ENCODE measurements around the gene SIRT3.
"Not testable (repeated sequence)": the region's sequence is repeated elsewhere in the genome, so short reads cannot be mapped to it uniquely, and the experiment has no call there.

Gene SIRT3

GRCh38 chr11:200224-201003 is 35.7 kb downstream of the SIRT3 start:
- Histone ChIP-seq H3K4me1 (ENCODE audit: control insufficient read depth, insufficient read depth, low read length, unreplicated experiment) (peaks cover 3% of the 10 kb centered on the region), H3K27ac (ENCODE audit: low read depth, low read length) (no peak overlapping the region), H3K79me2 (ENCODE audit: control insufficient read depth, insufficient read depth, low read length, unreplicated experiment) (peaks cover 7% of the 10 kb centered on the region), H3K27me3 (ENCODE audit: insufficient read depth, low read length) (no peaks in the 10 kb centered on the region), H3K36me3 (ENCODE audit: insufficient read depth, low read length) (peaks cover 5% of the 10 kb centered on the region; the same call in 1 of the 2 replicates), H3K4me3 (ENCODE audit: low read depth, low read length) (no peak overlapping the region), H2AFZ (ENCODE audit: low read length, unreplicated experiment) (no peak overlapping the region)

DNA sequence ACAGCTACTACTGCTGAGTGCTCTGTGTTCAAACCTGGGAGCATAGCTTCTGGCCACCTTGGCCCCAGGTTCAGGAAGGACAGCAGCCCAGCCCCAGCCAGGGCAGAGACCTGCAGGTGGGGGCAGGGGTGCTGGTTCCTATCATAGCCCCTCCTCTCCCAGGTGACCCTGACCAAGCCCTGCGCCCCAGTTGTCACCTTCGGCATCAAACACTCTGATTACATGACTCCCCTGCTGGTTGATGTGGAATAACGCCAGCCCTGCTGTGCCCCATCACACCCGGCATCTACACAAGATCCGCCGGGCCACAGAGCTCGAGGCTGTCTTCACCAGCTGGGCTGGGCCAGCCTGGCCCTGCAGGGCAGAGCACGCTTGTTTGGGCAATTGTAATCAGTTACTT is 36.4 kb downstream of the SIRT3 start:
- Histone ChIP-seq H3K36me3 (ENCODE audit: insufficient read depth, low read length) (no peaks in the 10 kb centered on the region; the same call in 1 of the 2 replicates), H3K4me3 (ENCODE audit: low read depth, low read length) (no peak overlapping the region), H3K4me1 (ENCODE audit: control insufficient read depth, insufficient read depth, low read length, unreplicated experiment) (no peaks in the 10 kb centered on the region), H3K27ac (ENCODE audit: low read depth, low read length) (no peak overlapping the region), H2AFZ (ENCODE audit: low read length, unreplicated experiment) (no peak overlapping the region), H3K79me2 (ENCODE audit: control insufficient read depth, insufficient read depth, low read length, unreplicated experiment) (peaks cover under 1% of the 10 kb centered on the region), H3K27me3 (ENCODE audit: insufficient read depth, low read length) (no peaks in the 10 kb centered on the region)

DNA sequence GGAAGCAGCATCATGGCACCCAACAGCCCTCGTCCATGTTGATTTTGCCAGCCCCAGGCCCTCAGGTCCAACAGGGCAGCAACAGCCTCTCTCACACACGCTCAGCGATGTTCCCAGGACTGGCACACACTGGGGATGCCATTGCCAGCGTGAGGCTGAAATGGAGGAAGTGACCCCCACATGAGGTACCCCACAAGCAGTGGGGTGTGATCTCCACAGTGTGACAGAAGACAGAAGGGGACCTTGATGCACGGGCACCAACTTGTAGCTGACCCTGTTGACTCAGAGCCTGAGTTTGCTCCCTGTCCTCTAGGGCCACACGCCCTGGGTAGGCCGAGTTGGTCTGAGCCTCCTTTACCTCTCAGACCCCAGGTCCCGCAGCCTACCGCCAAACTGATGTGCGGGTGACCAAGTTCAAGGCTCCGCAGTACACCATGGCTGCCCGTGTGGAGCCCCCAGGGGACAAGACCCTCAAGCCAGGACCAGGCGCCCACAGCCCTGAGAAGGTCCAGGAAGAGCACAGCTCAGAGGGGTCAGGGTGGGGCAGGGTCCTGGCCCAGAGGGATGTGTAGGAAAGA is 37.0 kb downstream of the SIRT3 start:
- no peak overlapping the region for H2AFZ ChIP-seq (ENCODE audit: low read length, unreplicated experiment)
- H3K4me1 ChIP-seq (ENCODE audit: control insufficient read depth, insufficient read depth, low read length, unreplicated experiment): no peaks in the 10 kb centered on the region
- no peaks in the 10 kb centered on the region for H3K27me3 ChIP-seq (ENCODE audit: insufficient read depth, low read length)
- H3K79me2 ChIP-seq (ENCODE audit: control insufficient read depth, insufficient read depth, low read length, unreplicated experiment): no peaks in the 10 kb centered on the region
- H3K4me3 ChIP-seq (ENCODE audit: low read depth, low read length): no peak overlapping the region
- no peak overlapping the region for H3K27ac ChIP-seq (ENCODE audit: low read depth, low read length)
- H3K36me3 ChIP-seq (ENCODE audit: insufficient read depth, low read length): no peaks in the 10 kb centered on the region

GRCh38 chr11:198236-198806 is 37.8 kb downstream of the SIRT3 start:
- Histone ChIP-seq H3K4me1 (ENCODE audit: control insufficient read depth, insufficient read depth, low read length, unreplicated experiment) (no peaks in the 10 kb centered on the region), H3K27me3 (ENCODE audit: insufficient read depth, low read length) (no peaks in the 10 kb centered on the region), H3K79me2 (ENCODE audit: control insufficient read depth, insufficient read depth, low read length, unreplicated experiment) (no peaks in the 10 kb centered on the region), H3K4me3 (ENCODE audit: low read depth, low read length) (no peak overlapping the region), H3K27ac (ENCODE audit: low read depth, low read length) (no peak overlapping the region), H3K36me3 (ENCODE audit: insufficient read depth, low read length) (no peaks in the 10 kb centered on the region), H2AFZ (ENCODE audit: low read length, unreplicated experiment) (no peak overlapping the region)

DNA sequence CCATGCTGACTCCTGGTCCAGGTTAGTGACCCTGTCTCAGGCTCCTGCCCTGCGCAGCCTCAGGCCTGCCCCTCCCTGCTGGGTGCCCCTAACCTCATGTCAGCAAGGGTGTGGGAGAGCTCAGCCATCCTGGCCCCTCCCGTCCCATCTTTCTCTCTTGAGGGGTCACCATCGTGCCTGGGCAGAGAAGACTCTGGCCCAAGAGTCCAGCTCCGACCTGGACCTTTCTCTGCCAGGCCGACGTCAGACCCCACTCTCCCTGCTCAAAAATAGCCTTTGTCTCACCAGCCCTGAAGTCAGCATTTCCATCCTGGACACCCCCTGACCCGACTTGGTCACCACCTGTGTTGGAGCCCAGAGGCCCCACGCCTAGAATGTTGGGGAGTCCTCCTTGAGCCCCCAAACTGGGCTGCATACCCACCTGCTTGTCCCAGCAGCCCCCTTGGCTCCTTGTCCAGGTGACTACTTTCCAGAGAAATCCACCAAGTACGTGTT is 38.4 kb downstream of the SIRT3 start:
- Histone ChIP-seq H3K79me2 (ENCODE audit: control insufficient read depth, insufficient read depth, low read length, unreplicated experiment) (no peaks in the 10 kb centered on the region), H2AFZ (ENCODE audit: low read length, unreplicated experiment) (no peak overlapping the region), H3K4me3 (ENCODE audit: low read depth, low read length) (no peak overlapping the region), H3K27me3 (ENCODE audit: insufficient read depth, low read length) (no peaks in the 10 kb centered on the region), H3K36me3 (ENCODE audit: insufficient read depth, low read length) (no peaks in the 10 kb centered on the region), H3K27ac (ENCODE audit: low read depth, low read length) (no peak overlapping the region), H3K4me1 (ENCODE audit: control insufficient read depth, insufficient read depth, low read length, unreplicated experiment) (no peaks in the 10 kb centered on the region)

- no peaks in the 10 kb centered on the region for H3K27me3 ChIP-seq (ENCODE audit: insufficient read depth, low read length)
- H3K4me1 ChIP-seq (ENCODE audit: control insufficient read depth, insufficient read depth, low read length, unreplicated experiment): no peaks in the 10 kb centered on the region
- no peaks in the 10 kb centered on the region for H3K36me3 ChIP-seq (ENCODE audit: insufficient read depth, low read length)
- no peak overlapping the region for H2AFZ ChIP-seq (ENCODE audit: low read length, unreplicated experiment)
- H3K27ac ChIP-seq (ENCODE audit: low read depth, low read length): no peak overlapping the region
- H3K79me2 ChIP-seq (ENCODE audit: control insufficient read depth, insufficient read depth, low read length, unreplicated experiment): no peaks in the 10 kb centered on the region
- H3K4me3 ChIP-seq (ENCODE audit: low read depth, low read length): no peak overlapping the region
Measured at GRCh38 chr11:196786-197731, 39.1 kb downstream of the SIRT3 start.

GRCh38 chr11:193481-193880 is 42.7 kb downstream of the SIRT3 start:
- not testable (repeated sequence) for H3K27me3 ChIP-seq (ENCODE audit: insufficient read depth, low read length); H3K4me1 ChIP-seq (ENCODE audit: control insufficient read depth, insufficient read depth, low read length, unreplicated experiment); H3K79me2 ChIP-seq (ENCODE audit: control insufficient read depth, insufficient read depth, low read length, unreplicated experiment); H3K27ac ChIP-seq (ENCODE audit: low read depth, low read length); H2AFZ ChIP-seq (ENCODE audit: low read length, unreplicated experiment); H3K4me3 ChIP-seq (ENCODE audit: low read depth, low read length); H3K36me3 ChIP-seq (ENCODE audit: insufficient read depth, low read length)

DNA sequence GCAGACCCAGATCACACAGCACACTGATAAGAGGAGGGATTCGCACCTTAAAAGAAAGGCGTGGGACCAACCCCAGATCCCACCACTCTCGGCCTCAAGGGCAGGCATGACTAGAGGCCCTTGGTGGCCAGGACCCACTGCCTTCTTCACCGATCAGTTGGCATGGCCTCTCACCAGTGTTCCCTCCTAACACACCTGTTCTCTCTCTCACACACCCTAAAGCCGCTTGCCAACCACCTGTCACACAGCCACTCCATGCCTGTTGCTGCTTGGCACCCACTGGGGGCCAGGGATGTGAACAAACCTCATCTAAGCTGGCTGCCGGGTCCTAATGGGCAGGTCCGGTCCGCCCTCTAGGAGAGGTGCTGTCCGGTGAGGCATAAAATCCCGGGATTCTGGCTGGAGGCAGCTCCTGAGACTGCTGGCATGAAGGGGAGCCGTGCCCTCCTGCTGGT is 43.4 kb downstream of the SIRT3 start, which contains the start of gene SCGB1C1:
Gene SCGB1C1 (plus strand): TSS at position 405 of the 455 bp plus-strand sequence. CDS start 22 bp downstream, at position 427.
- not testable (repeated sequence) for H3K27ac ChIP-seq (ENCODE audit: low read depth, low read length); H3K36me3 ChIP-seq (ENCODE audit: insufficient read depth, low read length); H3K79me2 ChIP-seq (ENCODE audit: control insufficient read depth, insufficient read depth, low read length, unreplicated experiment); H3K4me1 ChIP-seq (ENCODE audit: control insufficient read depth, insufficient read depth, low read length, unreplicated experiment); H3K27me3 ChIP-seq (ENCODE audit: insufficient read depth, low read length); H3K4me3 ChIP-seq (ENCODE audit: low read depth, low read length); H2AFZ ChIP-seq (ENCODE audit: low read length, unreplicated experiment)

DNA sequence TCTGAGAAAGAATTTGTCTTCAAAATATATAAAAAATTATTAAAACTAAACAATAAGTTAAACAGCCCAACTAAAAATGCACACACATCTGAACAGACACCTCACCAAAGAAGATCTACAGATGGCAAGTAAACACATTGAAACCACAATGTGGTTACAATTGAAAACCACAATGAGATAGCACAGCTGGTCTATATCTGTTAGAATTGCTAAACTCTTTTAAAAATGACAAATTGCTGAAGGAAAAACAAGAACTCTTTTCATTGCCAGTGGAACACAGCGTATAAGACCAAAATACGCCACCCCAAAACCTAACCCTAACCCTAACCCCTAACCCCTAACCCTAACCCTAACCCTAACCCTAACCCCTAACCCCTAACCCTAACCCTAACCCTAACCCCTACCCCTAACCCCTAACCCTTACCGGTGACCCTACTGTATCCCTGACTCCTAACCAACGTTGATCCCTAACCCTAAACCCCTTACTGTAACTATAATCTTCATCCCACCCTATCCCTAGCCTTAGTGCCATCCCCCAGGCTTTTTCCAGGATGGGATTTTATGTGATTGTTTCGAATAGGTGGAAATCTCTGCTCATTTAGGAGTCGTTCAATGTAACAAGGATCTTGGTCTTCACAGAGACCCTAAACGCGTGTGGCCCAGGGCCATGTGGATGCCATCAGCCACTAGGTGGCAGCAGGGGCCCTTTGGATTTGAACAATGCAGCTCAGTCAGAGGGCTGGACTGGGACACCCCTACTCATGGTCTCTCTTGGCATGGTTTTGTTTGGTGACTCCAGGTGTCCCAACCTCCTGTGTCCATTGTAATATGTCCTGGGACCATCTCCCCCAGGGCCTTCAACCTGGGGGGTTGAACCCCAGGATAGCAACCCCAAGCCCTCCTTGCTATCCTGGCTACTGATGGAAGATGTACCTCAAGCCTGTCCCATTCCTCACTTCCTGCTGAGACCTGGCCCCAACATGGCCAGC is 44.4 kb downstream of the SIRT3 start:
- H2AFZ ChIP-seq (ENCODE audit: low read length, unreplicated experiment); H3K27ac ChIP-seq (ENCODE audit: low read depth, low read length); H3K4me3 ChIP-seq (ENCODE audit: low read depth, low read length); H3K79me2 ChIP-seq (ENCODE audit: control insufficient read depth, insufficient read depth, low read length, unreplicated experiment); H3K27me3 ChIP-seq (ENCODE audit: insufficient read depth, low read length); H3K4me1 ChIP-seq (ENCODE audit: control insufficient read depth, insufficient read depth, low read length, unreplicated experiment); H3K36me3 ChIP-seq (ENCODE audit: insufficient read depth, low read length): not testable (repeated sequence)
